ENCODE results near the gene MLYCD. TPM values are rescaled to one million over a fixed set of nuclear protein-coding genes. Genes with fewer than 3 reads are reported as not detected.
A peak's percentile ranks its signal among the peaks of the same experiment; 100 is the strongest.

Gene MLYCD
- total RNA-seq, 1 experiment from 2014 or later, result 1.0 TPM

DNA sequence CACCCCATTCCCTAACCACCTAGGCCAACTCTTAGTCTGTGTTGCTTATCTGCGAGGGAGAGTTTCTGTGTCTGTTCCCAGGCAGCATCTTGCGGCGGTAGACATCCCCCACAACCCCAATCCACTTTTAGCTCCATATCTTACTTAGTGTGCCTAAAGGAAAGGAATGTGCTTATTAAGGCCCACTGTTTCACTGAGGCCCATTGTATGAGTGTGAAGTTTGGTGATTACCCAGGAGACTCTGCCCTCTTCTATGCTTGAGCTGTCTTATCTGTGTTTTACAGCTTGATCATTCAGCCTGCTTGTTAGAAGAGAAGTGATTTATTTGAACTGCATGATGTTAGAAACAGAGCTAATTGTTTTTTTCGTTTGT lies 10.3 kb upstream of the MLYCD start:
- Histone ChIP-seq H3K27me3 (no peaks in the 10 kb centered on the region), H3K9me3 (no peaks in the 10 kb centered on the region), H3K4me3 (no peak overlapping the region), H3K36me3 (no peaks in the 10 kb centered on the region)
- DNase-seq, result no peak

- H3K4me3 ChIP-seq, result no peak overlapping the region
- no peak for DNase-seq
- H3K36me3 ChIP-seq, result no peaks in the 10 kb centered on the region
- H3K9me3 ChIP-seq, result no peaks in the 10 kb centered on the region
- no peaks in the 10 kb centered on the region for H3K27me3 ChIP-seq
These were observed 8.6 kb upstream of the MLYCD start for GRCh38 chr16:83890359-83890758.

DNA sequence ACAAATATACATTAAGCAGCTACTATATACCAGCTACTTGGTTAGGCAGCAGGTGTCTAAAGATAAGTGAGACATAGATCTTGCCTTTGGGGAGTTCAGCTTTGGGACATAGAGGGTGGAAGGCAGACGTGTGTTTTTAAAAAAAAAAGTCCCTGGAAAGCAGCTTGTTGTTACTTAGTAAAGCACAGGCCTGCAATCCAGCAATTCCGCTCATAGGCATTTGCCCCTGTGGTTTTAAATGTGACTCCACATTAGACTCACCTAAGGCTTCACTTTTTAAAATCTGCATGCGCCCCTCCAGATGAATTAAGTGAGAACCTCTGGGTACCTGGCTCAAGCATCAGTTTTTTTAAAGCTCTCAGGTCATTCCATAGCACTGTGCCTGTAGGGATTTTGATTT lies 7.2 kb upstream of the MLYCD start:
- no peaks in the 10 kb centered on the region for H3K27me3 ChIP-seq
- DNase-seq, result no peak
- H3K36me3 ChIP-seq, result no peaks in the 10 kb centered on the region
- no peaks in the 10 kb centered on the region for H3K9me3 ChIP-seq
- H3K4me3 ChIP-seq, result no peak overlapping the region

DNA sequence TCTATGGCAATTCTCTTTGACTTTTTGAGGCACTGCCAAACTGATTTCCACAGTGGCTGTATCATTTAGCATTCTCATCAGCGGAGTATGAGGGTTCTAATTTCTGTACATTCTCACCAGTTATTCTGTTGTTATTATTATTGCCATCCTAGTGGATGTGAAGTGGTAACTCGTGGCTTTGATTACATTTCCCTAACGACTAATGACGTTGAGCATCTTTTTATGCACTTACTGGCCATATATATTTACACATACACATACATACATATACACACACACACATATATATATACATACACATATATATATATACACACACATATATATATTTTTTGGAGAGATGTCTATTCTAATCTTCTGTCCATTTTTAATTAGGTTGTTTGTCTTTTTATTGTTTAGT lies 3.7 kb upstream of the MLYCD start:
- no peak overlapping the region for H3K4me3 ChIP-seq
- H3K27me3 ChIP-seq, result no peaks in the 10 kb centered on the region
- H3K9me3 ChIP-seq, result no peaks in the 10 kb centered on the region
- H3K36me3 ChIP-seq, result no peaks in the 10 kb centered on the region
- DNase-seq, result no peak

DNA sequence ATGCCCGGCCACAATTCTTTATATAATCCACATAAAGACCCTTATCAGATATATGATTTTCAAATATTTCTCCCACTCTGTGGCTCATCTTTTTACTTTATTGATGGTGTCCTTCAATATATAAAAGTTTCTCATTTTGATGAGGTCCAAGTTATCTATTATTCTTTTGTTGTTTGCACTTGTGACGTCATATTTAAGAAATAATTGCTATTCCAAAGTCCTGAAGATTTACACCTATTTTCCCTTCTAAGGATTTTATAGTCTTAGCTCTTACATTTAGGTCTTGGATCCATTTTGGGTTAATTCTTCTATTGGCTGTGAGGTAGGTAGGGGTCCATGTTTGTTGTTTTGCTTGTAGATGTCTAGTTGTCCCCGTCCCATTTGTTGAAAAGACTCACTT lies 3.0 kb upstream of the MLYCD start:
- no peaks in the 10 kb centered on the region for H3K9me3 ChIP-seq
- H3K4me3 ChIP-seq, result no peak overlapping the region
- no peaks in the 10 kb centered on the region for H3K27me3 ChIP-seq
- no peaks in the 10 kb centered on the region for H3K36me3 ChIP-seq
- no peak for DNase-seq

DNA sequence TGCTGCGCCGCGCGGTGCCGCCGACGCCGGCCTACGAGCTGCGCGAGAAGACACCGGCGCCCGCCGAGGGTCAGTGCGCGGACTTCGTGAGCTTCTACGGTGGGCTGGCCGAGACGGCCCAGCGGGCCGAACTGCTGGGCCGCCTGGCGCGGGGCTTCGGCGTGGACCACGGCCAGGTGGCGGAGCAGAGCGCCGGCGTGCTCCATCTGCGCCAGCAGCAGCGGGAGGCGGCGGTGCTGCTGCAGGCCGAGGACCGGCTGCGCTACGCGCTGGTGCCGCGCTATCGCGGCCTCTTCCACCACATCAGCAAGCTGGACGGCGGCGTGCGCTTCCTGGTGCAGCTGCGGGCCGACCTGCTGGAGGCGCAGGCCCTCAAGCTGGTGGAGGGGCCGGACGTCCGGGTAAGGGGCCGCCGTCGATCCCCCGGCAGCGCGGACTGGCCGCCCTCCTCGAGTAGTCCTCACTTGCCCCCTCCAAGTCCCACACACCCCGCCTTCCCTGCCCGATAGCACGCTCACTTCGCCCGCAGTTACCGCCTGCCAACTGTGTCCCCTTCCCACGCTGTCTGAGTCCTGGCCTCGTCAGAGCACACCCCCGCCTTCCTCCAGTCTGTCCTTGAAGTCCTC lies 470 bp downstream of the MLYCD start:
- peak; percentile 44 for DNase-seq
- no peaks in the 10 kb centered on the region for H3K36me3 ChIP-seq
- H3K4me3 ChIP-seq, result peak overlapping the region; percentile 55
- H3K9me3 ChIP-seq, result no peaks in the 10 kb centered on the region
- no peaks in the 10 kb centered on the region for H3K27me3 ChIP-seq

- Histone ChIP-seq H3K27me3 (no peaks in the 10 kb centered on the region), H3K4me3 (peak overlapping the region; percentile 55), H3K9me3 (no peaks in the 10 kb centered on the region), H3K36me3 (no peaks in the 10 kb centered on the region)
- DNase-seq, result no peak
These were observed 1.1 kb downstream of the MLYCD start for GRCh38 chr16:83899978-83900377.

- Histone ChIP-seq H3K27me3 (no peaks in the 10 kb centered on the region), H3K4me3 (no peak overlapping the region), H3K36me3 (no peaks in the 10 kb centered on the region), H3K9me3 (no peaks in the 10 kb centered on the region)
- no peak for DNase-seq
These were observed 1.7 kb downstream of the MLYCD start for GRCh38 chr16:83900571-83900970.

DNA sequence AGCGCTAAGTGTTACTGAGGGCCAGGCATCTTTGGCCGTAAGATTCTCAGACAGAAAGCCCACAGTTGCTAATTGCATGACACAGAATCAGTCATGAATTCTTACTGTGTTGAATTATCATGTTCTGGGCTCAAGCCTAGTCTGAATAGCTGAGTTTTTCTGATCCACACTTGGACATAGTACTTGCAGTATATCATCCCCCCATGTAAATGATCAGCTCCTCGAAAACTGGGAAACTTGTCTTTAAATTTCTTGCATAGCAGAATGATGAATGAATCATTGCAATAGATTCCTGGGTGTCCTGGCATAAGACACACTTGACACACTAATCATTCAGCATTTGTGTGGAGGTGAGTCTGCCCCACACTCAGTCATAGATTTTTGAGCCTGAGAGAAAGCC lies 2.2 kb downstream of the MLYCD start:
- Histone ChIP-seq H3K36me3 (no peaks in the 10 kb centered on the region), H3K27me3 (no peaks in the 10 kb centered on the region), H3K9me3 (no peaks in the 10 kb centered on the region), H3K4me3 (no peak overlapping the region)
- no peak for DNase-seq

DNA sequence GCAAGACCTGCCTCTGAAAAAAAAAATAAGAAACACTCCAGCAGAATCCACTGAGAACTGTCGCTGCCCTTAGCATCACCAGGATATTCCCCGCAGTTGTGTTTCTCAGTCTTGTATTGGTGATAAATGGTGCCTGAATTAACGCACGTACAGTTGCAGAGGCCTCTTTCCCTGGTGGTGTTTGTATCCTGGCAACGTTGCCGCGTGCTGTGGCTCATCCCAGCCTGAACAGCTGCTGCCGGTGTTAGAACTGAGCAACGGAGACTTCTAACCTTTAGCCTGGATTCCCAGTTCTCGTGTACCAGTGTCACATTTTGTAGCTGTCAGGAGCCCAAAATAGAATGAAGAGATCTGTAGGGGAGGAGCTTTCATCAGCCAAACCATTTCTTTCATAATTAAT lies 4.8 kb downstream of the MLYCD start:
- no peaks in the 10 kb centered on the region for H3K36me3 ChIP-seq
- no peak overlapping the region for H3K4me3 ChIP-seq
- no peak for DNase-seq
- no peaks in the 10 kb centered on the region for H3K27me3 ChIP-seq
- H3K9me3 ChIP-seq, result no peaks in the 10 kb centered on the region

DNA sequence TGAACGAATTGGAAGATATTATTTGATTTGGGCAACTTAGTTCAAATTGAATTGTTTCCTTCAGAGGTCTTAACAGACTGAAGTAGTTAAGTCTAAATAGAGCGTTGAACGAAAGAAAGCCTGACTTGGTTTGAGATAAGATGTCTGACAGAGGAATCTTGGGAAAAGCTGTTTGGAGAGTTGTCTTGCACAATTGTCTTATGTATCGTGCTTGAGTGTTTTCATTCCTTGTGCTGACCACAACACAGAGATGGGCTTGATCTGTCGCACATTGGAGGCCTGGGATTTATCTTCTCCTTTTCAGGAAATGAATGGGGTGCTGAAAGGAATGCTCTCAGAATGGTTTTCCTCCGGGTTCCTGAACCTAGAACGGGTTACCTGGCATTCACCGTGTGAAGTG lies 7.8 kb downstream of the MLYCD start:
- DNase-seq, result no peak
- H3K27me3 ChIP-seq, result no peaks in the 10 kb centered on the region
- H3K4me3 ChIP-seq, result no peak overlapping the region
- H3K36me3 ChIP-seq, result no peaks in the 10 kb centered on the region
- H3K9me3 ChIP-seq, result no peaks in the 10 kb centered on the region

- Histone ChIP-seq H3K9me3 (no peaks in the 10 kb centered on the region), H3K36me3 (no peaks in the 10 kb centered on the region), H3K27me3 (no peaks in the 10 kb centered on the region), H3K4me3 (no peak overlapping the region)
- no peak for DNase-seq
These were observed 8.2 kb downstream of the MLYCD start for GRCh38 chr16:83907111-83907510.

DNA sequence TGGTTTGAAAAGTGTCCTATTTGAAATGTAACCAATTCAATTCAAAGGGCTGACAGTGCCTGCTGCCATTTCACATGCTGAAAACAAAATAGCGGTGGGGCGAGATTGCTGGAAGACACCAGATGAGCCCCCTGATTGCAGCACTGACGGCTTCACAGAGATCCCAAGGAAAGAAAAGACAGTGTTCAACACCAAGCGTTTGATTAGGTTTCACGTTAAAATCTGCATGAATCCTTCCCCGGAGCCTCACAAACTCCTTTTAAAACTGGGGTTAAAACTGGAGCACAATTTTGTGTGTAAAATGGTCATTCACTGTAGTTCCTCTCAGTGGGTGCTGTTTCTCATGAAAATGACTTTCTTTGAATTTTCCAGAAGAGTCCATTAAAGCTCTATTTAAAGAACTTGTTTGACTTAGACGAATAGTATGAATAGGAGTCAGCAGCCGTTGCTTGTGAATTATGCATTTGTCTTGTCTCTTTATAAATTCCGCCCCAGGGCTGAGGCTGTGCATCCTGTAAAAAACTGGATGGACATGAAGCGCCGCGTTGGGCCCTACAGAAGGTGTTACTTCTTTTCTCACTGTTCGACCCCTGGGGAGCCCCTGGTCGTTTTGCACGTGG lies 8.8 kb downstream of the MLYCD start:
- H3K4me3 ChIP-seq, result no peak overlapping the region
- H3K9me3 ChIP-seq, result no peaks in the 10 kb centered on the region
- H3K36me3 ChIP-seq, result no peaks in the 10 kb centered on the region
- no peaks in the 10 kb centered on the region for H3K27me3 ChIP-seq
- no peak for DNase-seq

DNA sequence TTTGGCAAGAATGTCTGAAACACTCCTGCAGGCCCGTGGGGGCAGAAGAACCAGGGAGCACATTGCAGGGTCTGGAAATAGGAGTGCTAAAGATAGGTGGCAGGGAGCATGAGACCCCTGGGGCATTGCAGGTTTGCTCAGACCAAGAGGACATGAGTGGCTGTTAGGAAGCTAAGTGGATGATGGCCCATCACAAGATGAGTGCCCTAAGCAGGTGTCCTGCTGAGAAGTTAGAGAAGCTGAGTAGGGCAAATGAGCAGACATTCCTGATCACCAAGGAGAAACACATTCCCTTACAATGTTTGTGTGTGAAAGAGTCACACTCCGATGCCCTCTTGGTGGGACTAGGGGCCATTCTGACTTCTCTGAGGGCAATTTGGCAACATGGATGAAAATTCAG lies 9.9 kb downstream of the MLYCD start:
- Histone ChIP-seq H3K4me3 (no peak overlapping the region), H3K27me3 (no peaks in the 10 kb centered on the region), H3K36me3 (no peaks in the 10 kb centered on the region), H3K9me3 (no peaks in the 10 kb centered on the region)
- no peak for DNase-seq

DNA sequence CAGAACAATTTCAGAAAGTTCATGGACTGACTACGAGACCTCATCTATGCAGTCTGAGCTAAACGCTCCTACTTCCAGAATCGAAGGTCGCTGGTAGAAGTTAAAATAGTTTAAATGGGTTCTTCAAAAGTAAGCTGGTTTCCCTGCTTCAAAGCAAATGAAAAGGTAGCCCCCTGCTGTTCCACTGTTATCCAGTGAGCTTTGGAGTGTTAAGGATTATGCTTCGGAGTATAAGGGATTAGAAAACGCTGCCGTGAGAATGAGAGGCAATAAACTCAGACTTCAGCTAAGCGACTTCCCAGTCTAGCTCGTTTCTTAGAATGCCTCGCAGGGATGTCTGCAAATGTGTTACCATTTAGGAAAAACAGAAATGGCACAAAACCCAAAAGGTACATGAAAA lies 12.4 kb downstream of the MLYCD start:
- DNase-seq, result no peak
- H3K27me3 ChIP-seq, result no peaks in the 10 kb centered on the region
- H3K4me3 ChIP-seq, result no peak overlapping the region
- no peaks in the 10 kb centered on the region for H3K9me3 ChIP-seq
- H3K36me3 ChIP-seq, result no peaks in the 10 kb centered on the region

DNA sequence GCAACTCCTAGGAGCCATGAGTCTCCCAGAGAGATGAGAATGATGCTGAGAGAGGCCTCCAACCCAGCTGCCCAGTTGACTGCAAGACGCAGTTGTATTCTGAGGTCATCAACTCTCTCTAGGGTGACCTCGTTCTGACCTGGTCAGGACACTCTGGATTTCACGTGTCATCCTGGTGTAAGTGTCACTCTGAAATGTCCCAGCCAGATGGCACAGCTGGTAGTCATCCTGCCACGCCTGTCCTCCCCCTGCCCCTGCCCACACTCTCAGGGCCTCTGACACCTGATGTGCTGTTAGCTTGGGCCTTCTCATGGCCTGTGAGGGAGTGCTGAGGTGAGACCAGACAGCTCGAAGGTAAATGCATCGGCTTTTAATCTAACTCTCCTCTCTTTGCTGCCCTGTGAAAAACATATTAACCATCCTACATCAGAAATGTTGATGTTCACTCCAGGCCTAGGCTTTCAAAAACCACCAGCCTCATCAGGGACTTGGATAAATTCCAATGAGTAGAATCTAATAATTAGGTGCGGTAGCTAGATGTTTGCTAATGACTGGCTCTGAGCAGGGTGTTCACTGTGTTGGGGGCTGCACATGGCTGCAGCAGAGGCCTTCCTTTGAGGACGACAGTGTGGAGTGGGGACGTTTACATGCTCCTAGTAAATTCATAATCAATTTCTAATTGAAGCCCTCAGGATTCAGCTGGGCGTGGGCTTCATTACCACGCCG lies 13.8 kb downstream of the MLYCD start:
- no peaks in the 10 kb centered on the region for H3K9me3 ChIP-seq
- no peak for DNase-seq
- H3K36me3 ChIP-seq, result no peaks in the 10 kb centered on the region
- no peaks in the 10 kb centered on the region for H3K27me3 ChIP-seq
- no peak overlapping the region for H3K4me3 ChIP-seq

DNA sequence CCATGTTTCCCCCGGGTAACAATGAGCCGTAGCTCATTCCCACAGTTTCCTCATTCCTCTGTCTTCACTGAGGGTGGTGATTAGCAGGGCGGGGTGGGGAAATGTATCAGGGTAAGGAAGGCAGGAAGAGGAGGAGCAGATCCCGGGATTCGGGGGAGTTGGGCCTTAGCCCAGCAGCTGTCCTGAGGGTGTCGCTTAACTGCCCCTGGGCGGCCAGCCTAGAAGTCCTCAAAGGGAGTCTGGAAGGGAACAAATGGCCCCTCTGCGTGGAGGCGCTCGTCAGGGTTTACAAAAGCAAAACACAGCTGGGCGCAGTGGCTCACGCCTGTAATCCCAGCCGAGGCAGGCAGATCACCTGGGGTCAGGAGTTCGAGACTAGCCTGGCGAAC lies 14.3 kb downstream of the MLYCD start:
- Histone ChIP-seq H3K27me3 (no peaks in the 10 kb centered on the region), H3K9me3 (no peaks in the 10 kb centered on the region), H3K36me3 (no peaks in the 10 kb centered on the region), H3K4me3 (no peak overlapping the region)
- DNase-seq, result no peak

- DNase-seq, result no peak
- Histone ChIP-seq H3K4me3 (no peak overlapping the region), H3K36me3 (no peaks in the 10 kb centered on the region), H3K9me3 (no peaks in the 10 kb centered on the region), H3K27me3 (no peaks in the 10 kb centered on the region)
These were observed 15.3 kb downstream of the MLYCD start for GRCh38 chr16:83914091-83914710.
